Large intestine (tissue), 3 donors: Measurements from ENCODE around the gene KRT7. TPM values are rescaled to one million over a fixed set of nuclear protein-coding genes. Genes with fewer than 3 reads are reported as not detected.

Source experiments
- DNase-seq, 2 donors: peaks; one replicate each; pipeline versions ENCODE4 v3.0.0 to v3.0.0-alpha.2; 2013
- H3K27ac ChIP-seq: one replicate; pipeline ENCODE4 v1.5.1; 2013; ENCODE audit warnings: low read length
- H3K27me3 ChIP-seq: 2 replicates; pipeline ENCODE4 v1.6.1; 2013; ENCODE audit warnings: low read length; ENCODE audit not compliant: control insufficient read depth, insufficient read depth
- H3K36me3 ChIP-seq: 2 replicates; pipeline ENCODE4 v1.6.1; 2013; ENCODE audit warnings: low read length; ENCODE audit not compliant: control insufficient read depth, insufficient read depth
- H3K4me1 ChIP-seq: one replicate; pipeline ENCODE4 v1.6.1; 2013; ENCODE audit warnings: low read length; ENCODE audit not compliant: control insufficient read depth, insufficient read depth
- H3K4me3 ChIP-seq: one replicate; pipeline ENCODE4 v1.5.1; 2013; ENCODE audit warnings: low read length
- H3K9me3 ChIP-seq: one replicate; pipeline ENCODE4 v1.6.1; 2013; ENCODE audit warnings: mild to moderate bottlenecking, low read depth, low read length, moderate library complexity; ENCODE audit not compliant: control insufficient read depth
- WGBS: methylation state at CpG from one replicate; pipeline ENCODE4 v1.1.5; 2013; ENCODE audit warnings: low lambda C conversion rate; ENCODE audit not compliant: insufficient coverage; 5-methylcytosine and 5-hydroxymethylcytosine counted together
- polyA plus RNA-seq: library from polyadenylated mRNA; unstranded; fragments of 120-200 nt; gene quantifications from one replicate; pipeline ENCODE4 v1.2.1, GENCODE V29; 2013

The KRT7 gene
- polyA plus RNA-seq, 1 donor: 8.6 TPM

DNA sequence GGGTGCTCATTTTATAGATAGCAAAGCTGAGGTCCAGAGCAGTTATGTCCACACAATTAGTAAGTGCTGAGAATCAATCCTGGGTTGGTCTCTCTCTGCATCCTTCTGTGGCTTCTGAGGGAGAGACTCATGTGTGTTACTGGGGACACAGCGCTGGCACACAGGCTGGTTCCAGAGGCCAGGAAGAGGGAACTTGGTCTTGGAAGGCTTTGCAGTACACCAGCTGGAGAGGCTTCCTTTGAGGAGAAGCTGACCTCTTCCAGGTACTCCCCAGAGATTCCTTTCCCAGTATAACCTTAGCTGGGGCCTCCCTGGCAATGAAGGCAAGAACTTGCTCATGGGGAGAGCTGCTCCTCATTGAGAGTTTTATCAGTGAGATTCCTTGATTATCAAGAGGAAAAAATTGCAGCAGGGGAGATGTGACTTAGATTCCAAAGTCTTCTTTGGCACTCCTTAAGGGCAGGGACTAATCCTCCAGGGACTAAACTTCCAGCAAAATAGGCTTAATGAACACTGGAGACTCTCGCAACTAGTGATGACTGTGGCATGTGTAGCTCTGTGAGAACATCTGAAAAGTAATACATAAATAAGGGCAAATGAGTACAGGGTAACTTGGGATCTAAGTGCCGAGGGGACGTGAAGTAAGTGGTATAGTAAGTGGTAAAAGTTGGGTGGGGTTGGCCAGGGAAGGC, 27.3 kb upstream of the KRT7 start:
- peak in 1 of 2 donors; percentile 51 for DNase-seq
- no peaks in the 10 kb centered on the region for H3K36me3 ChIP-seq
- peaks cover 3% of the 10 kb centered on the region for H3K27me3 ChIP-seq
- peaks cover 37% of the 10 kb centered on the region for H3K4me1 ChIP-seq
- no peaks in the 10 kb centered on the region for H3K9me3 ChIP-seq
- 67% methylated on average over 1 of the region's 4 CpGs for WGBS
- H3K4me3 ChIP-seq: no peak overlapping the region
- H3K27ac ChIP-seq: no peak overlapping the region

DNA sequence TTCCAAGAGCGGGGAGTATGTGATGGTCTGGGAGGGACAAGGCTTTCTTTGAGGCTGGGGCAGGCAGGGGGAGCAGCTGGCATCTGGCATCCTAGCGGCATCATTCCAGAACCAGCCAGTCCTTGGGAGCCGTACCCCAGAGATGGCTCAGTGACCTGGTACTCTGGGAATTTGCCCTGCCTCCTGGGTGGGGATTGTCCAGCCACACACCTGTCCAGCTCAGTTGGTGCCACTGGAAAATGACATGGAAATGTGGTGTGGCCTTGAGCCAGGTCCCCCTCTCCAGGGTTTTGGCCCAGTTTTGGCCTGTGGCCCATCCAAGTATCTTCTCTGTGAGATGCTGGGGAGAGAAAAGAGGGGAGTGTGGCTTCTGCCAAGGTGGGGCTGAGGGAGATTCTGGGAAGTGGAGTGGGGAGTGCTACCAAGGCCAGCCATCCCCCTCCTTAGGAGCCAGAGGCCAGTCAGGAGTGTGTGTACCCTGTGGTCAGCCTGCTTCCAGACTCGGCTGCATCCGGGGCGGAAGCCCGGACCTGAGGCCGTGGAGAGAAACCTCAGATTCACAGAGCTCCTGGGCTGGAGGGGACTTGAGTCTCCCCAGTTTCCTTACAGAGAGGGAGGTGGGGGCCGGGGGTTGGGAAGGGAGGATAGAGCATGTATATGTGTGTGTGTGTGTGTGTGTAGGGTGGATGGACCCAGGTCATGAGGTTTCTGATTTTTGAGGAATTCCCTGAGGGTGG, 26.6 kb upstream of the KRT7 start:
- Histone ChIP-seq H3K36me3 (no peaks in the 10 kb centered on the region), H3K27ac (no peak overlapping the region), H3K27me3 (peaks cover 3% of the 10 kb centered on the region), H3K4me1 (peaks cover 37% of the 10 kb centered on the region), H3K9me3 (no peaks in the 10 kb centered on the region), H3K4me3 (no peak overlapping the region)
- WGBS: no CpG with 5 or more reads among the region's 9 CpGs
- DNase-seq: no peak

DNA sequence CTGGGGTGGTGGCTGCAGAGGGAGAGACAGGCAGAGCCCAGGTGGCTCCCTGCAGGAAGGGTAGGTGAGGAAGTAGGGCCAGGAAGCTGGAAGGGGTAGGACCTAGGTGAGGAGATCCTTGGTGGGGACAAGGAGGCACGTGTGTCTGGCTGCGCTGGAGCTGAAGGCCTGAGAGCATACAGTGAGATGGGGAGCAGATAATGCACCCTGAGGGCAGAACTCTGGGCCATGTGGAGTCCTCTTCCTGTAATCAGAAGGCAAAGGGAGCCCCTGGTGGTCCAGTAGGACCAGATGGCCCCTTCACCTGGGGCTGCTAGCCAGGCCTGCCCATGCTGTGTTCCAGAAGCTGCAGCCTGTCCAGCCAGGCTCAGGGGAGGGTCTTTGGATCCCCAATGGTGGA, 25.9 kb upstream of the KRT7 start:
- Histone ChIP-seq H3K36me3 (no peaks in the 10 kb centered on the region), H3K4me3 (no peak overlapping the region), H3K27ac (no peak overlapping the region), H3K4me1 (peaks cover 37% of the 10 kb centered on the region), H3K27me3 (peaks cover 3% of the 10 kb centered on the region), H3K9me3 (no peaks in the 10 kb centered on the region)
- no peak for DNase-seq
- WGBS: no CpG with 5 or more reads among the region's 2 CpGs

DNA sequence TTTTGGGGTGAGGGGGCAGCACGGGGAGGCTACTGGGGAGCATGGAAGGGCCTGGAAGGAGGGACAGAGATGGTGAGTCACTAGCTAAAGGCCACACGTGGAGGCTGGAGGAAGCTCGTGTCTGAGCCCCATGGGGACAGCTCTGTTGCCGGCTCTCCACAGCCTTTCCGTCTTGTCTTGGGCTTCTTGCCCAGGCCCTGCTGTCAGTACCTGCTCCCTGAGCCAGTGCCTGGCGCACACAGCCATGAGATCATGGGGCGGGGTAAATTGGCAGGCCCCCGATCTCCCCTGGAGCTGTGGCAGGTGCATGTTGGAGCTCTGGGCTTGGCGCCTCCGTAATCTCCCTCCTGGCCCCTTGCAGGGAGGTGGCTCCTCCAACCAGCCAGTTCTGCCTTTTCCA, 25.1 kb upstream of the KRT7 start:
- Histone ChIP-seq H3K27ac (no peak overlapping the region), H3K36me3 (no peaks in the 10 kb centered on the region), H3K27me3 (peaks cover 5% of the 10 kb centered on the region), H3K4me1 (peaks cover 34% of the 10 kb centered on the region), H3K9me3 (no peaks in the 10 kb centered on the region), H3K4me3 (no peak overlapping the region)
- no CpG with 5 or more reads among the region's 10 CpGs for WGBS
- DNase-seq: peak; percentile 66 to 72

DNA sequence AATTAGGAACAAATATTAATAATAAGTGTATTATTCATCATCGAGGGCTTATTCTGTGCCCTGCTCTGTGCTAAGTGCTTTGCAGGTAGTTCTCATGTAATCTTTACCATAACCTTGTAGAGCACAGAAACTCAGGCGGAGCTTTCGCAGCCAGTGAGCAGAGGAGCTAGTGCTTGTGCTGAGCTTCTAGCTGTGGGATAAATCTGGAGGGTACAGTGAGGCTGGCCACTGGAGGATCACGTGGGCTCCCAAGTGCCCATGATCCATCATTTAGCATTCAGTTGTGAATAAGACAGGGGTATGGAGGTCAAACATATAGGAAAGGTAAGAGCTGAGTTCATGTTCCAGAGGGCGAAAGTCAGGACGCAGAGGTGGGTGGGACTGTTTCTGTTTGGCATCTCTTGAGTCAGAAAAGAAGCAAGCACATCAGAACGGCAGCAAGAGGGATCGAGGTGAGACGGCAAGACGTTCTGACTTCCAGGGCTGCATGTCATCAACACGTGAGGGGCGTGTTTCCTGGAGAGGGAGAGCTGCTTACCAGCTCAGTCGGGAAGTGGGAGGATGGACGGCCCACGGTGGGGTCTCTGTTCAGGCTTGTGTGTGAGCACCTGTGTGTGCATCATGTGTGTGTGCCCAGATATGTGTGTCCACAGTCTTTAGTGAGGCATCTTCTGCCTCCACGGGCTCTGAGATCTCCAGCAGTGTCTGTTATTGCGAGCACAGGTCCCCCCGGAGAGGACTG, 24.4 kb upstream of the KRT7 start:
- Histone ChIP-seq H3K4me3 (no peak overlapping the region), H3K9me3 (no peaks in the 10 kb centered on the region), H3K36me3 (no peaks in the 10 kb centered on the region), H3K27me3 (peaks cover 5% of the 10 kb centered on the region), H3K27ac (no peak overlapping the region), H3K4me1 (peaks cover 28% of the 10 kb centered on the region)
- no peak for DNase-seq
- WGBS: no CpG with 5 or more reads among the region's 18 CpGs

DNA sequence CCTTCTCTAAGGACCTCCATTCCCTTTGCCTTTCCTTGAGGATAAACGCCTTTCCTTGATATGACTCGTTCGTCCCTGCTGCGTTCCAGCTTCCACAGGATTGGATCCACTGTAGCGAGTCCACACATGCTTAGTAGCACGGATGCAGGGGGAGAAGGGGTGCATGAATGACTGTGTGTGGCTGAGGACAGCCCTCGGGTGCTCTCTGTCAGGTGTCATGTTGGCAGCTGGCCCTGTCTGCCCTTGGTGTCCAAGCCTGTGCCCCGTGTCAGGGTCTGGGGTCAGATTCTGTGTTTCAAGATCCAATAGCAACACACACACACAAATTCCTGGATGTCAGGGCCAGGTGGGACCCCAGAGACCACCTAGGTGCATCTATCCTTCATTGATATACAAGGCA, 23.7 kb upstream of the KRT7 start:
- no peaks in the 10 kb centered on the region for H3K9me3 ChIP-seq
- H3K4me1 ChIP-seq: peaks cover 26% of the 10 kb centered on the region
- H3K4me3 ChIP-seq: no peak overlapping the region
- no peak overlapping the region for H3K27ac ChIP-seq
- H3K27me3 ChIP-seq: peaks cover 5% of the 10 kb centered on the region
- DNase-seq: no peak
- H3K36me3 ChIP-seq: no peaks in the 10 kb centered on the region
- 100% methylated on average over 1 of the region's 8 CpGs for WGBS

DNA sequence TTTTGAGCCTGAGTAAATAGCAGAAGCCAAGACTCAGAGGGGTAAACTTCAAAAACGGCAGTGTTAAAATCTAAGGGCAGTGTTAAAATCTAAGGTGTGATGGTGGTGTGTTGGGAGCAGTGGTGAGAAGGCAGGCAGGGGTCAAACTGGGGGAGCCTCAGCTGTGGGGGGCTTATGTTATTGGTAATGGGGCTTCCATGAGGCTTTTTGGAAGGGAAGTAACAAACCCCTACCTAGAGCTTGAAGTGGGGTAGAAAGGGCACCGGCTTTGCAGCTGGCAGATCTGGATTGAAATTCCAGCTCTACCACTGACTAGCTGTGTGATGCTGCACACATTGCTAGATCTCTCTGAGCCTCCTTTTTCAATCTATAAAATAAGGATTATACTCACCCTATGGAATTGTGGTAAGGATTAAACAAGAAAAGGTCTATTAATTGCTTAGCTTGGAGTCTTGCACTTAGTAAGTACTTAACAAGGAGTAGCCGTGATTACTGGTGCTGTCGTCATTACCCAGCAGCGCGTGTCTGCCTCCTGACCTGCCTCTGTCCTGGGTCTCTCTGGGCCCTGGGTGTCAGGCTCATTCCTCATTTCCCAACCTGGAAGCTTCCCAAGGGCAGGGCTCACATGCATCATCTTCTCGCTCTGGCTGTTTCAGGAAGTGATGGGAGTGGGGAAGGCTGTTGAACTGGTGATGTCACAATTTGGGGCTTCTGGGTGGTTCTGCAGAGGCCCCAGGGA, 22.7 kb upstream of the KRT7 start:
- Histone ChIP-seq H3K4me3 (no peak overlapping the region), H3K4me1 (peaks cover 20% of the 10 kb centered on the region), H3K9me3 (no peaks in the 10 kb centered on the region), H3K27ac (no peak overlapping the region), H3K36me3 (no peaks in the 10 kb centered on the region), H3K27me3 (peaks cover 5% of the 10 kb centered on the region)
- no peak for DNase-seq
- WGBS: no CpG with 5 or more reads among the region's 7 CpGs

DNA sequence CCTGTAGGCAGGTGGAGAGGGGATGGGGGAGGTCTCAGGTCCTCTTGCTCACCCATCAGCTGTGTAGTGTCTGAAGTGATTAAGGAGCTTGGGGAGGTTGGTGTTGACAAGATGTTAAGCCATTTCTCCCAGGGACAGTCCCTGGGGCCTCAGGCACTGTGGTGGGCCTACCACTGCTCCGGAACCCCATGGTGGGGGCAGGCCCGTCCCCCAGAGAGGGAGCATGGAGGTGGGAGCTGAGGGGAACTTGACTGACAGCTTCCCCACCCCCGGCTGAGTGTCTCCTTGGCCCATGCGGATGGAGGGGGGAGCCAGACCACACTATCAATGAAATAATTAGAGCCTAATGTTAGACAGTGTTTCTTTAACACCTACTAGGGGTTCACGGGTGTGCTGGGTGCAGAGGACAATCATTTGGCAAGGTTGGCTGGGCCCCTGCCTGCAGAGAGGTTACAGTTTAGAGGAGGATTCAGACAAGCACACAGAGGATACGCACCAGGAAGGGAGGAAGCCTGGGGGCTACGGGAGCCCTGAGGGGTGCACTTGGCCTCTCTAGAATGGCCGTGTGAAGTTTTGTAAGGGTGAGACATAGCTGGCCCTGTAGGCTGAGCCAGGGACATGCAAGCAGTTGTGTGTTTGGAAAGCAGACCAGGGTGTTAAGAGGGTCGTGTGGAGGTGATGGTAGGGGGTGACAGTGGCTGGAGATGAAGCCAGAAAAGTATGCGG, 22.0 kb upstream of the KRT7 start:
- DNase-seq: no peak
- Histone ChIP-seq H3K4me1 (peaks cover 15% of the 10 kb centered on the region), H3K27ac (no peak overlapping the region), H3K4me3 (no peak overlapping the region), H3K27me3 (peaks cover 5% of the 10 kb centered on the region), H3K9me3 (no peaks in the 10 kb centered on the region), H3K36me3 (no peaks in the 10 kb centered on the region)
- 100% methylated on average over 1 of the region's 10 CpGs for WGBS

DNA sequence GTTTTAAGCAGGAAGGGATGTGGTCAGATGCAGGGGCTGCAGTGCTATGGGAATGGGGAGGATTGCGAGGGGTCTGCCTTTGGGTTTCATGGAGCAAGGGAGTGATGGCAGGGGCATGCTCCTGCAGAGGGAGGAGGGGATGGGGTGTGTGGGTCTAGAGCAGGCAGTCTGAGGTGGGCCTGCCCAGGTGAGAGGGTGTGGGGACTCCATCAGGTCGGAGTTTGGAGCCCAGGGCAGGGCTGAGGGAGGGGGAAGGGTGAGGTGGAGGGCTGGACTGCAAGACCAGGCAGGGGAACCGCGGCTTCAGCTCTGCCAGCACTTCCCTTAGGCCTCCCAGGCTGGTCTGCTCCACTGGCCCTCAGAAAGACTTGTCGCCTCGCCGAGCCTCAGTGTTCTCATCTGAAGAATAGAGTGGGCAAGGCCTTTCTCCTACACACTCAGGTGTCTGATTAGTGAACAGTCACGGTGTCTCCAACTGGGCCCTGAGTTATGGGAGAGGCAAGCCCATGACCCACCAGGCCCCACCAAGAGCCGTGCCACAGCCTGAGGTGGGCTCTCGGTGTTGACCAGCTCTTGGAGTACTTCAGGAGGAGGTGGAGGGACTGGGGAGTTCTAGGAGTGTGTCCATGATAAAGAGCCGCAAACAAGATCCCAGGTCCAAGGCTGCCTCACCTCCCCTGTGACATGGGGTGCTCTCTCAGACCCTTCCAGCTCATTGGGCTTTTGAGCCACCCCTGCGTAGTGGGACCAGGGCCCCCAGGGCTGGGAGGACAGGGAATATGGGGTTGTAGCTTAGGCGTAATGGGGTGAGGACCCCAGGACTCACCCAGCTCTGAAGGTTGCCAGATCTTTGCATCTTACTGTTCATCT, 21.1 kb upstream of the KRT7 start:
- Histone ChIP-seq H3K27ac (no peak overlapping the region), H3K27me3 (peaks cover 5% of the 10 kb centered on the region), H3K4me1 (peaks cover 18% of the 10 kb centered on the region), H3K4me3 (no peak overlapping the region), H3K9me3 (no peaks in the 10 kb centered on the region), H3K36me3 (no peaks in the 10 kb centered on the region)
- WGBS: no CpG with 5 or more reads among the region's 13 CpGs
- DNase-seq: no peak
